Colon (tissue), 2 donors: ENCODE data around the gene SLC5A1.

Experiments used
- FAIRE-seq: peaks from 2 replicates; lab custom pipeline; 2012; peaks lifted over from hg19 to GRCh38; lab: Jason Lieb, UNC
- donor health status: control.
- donor health status: control.

Gene SLC5A1

GRCh38 chr22:32050678-32051515 is 7.8 kb downstream of the SLC5A1 start:
- FAIRE-seq: no peak

- FAIRE-seq: no peak
Observed at GRCh38 chr22:32052244-32052643, 9.2 kb downstream of the SLC5A1 start.

- no peak for FAIRE-seq
Observed at GRCh38 chr22:32052936-32053791, 10.1 kb downstream of the SLC5A1 start.

- no peak for FAIRE-seq
Observed at GRCh38 chr22:32055069-32055468, 12.0 kb downstream of the SLC5A1 start.

GRCh38 chr22:32058656-32059260 is 15.7 kb downstream of the SLC5A1 start:
- no peak for FAIRE-seq

- FAIRE-seq: no peak
Observed at GRCh38 chr22:32059426-32059825, 16.4 kb downstream of the SLC5A1 start.

- FAIRE-seq: no peak
Observed at GRCh38 chr22:32063701-32064100, 20.6 kb downstream of the SLC5A1 start.

- FAIRE-seq: no peak
Observed at GRCh38 chr22:32066820-32067219, 23.8 kb downstream of the SLC5A1 start.

- FAIRE-seq: no peak
Observed at GRCh38 chr22:32067613-32068012, 24.6 kb downstream of the SLC5A1 start.

GRCh38 chr22:32069579-32070372 is 26.7 kb downstream of the SLC5A1 start:
- FAIRE-seq: no peak

GRCh38 chr22:32073262-32073661 is 30.2 kb downstream of the SLC5A1 start:
- FAIRE-seq: no peak

- no peak for FAIRE-seq
Observed at GRCh38 chr22:32073823-32074380, 30.8 kb downstream of the SLC5A1 start.

GRCh38 chr22:32075997-32076760 is 33.1 kb downstream of the SLC5A1 start:
- FAIRE-seq: no peak

- no peak for FAIRE-seq
Observed at GRCh38 chr22:32076761-32077084, 33.7 kb downstream of the SLC5A1 start.

GRCh38 chr22:32077151-32077550 is 34.1 kb downstream of the SLC5A1 start:
- no peak for FAIRE-seq

GRCh38 chr22:32079130-32080089 is 36.3 kb downstream of the SLC5A1 start:
- FAIRE-seq: no peak

- FAIRE-seq: no peak
Observed at GRCh38 chr22:32080904-32081303, 37.8 kb downstream of the SLC5A1 start.

- FAIRE-seq: no peak
Observed at GRCh38 chr22:32082331-32082730, 39.3 kb downstream of the SLC5A1 start.

GRCh38 chr22:32083000-32083399 is 39.9 kb downstream of the SLC5A1 start:
- FAIRE-seq: no peak

- no peak for FAIRE-seq
Observed at GRCh38 chr22:32083814-32084213, 40.8 kb downstream of the SLC5A1 start.
